Epithelial cell of esophagus (primary cell): ENCODE results near the gene TICAM2.

Experiments used
- DNase-seq: peaks from one replicate; pipeline ENCODE4 v3.0.0; 2010; ENCODE audit warnings: low read depth
- H3K4me3 ChIP-seq: 2 replicates; pipeline ENCODE4 v1.5.1; 2011; ENCODE audit warnings: mild to moderate bottlenecking, low read length, control low read depth
- TF ChIP-seq, protein P1 (sequence below): IDR thresholded peaks from 2 replicates; pipeline ENCODE4 v1.5.1; 2011; ENCODE audit warnings: low read depth, mild to moderate bottlenecking, low read length, control low read depth, inconsistent platforms; ENCODE audit not compliant: insufficient read depth; ENCODE audit errors: missing control alignments

The TICAM2 gene

DNA sequence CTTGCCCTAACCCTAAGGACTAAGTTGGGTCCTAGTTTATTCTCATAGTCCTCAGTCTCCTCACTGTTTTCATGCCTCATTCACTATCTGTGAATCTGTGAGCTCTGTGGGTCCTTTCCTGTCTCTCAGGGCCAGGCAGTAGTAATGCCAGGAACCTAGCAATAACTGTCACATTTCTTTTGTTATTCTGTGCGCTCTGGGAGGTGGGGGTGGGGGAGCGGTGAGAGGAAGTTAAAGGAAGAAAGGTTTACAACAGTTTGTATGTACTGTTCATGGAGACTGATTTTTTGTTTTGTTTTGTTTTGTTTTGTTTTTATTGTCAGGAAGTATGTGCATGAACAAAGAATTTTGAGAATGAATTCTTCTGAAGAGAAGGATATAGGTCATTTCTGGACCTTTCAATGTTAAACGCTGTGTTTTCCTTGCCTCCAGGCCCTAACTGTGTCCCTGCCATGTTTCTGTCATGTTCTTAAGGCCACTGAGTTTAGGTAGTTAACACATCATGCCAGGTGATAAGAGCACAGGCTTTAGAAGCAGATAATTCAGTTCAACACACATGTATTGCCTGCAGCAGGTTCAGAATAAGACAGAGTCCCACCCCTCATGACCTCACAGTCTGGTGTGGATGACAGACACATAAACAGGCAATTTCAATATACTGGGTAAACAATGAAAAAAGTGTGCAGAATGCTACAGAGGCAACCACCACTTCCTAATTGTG is 44.5 kb downstream of the TICAM2 start:
- TF ChIP-seq, protein P1, sequence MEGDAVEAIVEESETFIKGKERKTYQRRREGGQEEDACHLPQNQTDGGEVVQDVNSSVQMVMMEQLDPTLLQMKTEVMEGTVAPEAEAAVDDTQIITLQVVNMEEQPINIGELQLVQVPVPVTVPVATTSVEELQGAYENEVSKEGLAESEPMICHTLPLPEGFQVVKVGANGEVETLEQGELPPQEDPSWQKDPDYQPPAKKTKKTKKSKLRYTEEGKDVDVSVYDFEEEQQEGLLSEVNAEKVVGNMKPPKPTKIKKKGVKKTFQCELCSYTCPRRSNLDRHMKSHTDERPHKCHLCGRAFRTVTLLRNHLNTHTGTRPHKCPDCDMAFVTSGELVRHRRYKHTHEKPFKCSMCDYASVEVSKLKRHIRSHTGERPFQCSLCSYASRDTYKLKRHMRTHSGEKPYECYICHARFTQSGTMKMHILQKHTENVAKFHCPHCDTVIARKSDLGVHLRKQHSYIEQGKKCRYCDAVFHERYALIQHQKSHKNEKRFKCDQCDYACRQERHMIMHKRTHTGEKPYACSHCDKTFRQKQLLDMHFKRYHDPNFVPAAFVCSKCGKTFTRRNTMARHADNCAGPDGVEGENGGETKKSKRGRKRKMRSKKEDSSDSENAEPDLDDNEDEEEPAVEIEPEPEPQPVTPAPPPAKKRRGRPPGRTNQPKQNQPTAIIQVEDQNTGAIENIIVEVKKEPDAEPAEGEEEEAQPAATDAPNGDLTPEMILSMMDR = no peak
- DNase-seq = peak; percentile 41
- H3K4me3 ChIP-seq = no peak overlapping the region

DNA sequence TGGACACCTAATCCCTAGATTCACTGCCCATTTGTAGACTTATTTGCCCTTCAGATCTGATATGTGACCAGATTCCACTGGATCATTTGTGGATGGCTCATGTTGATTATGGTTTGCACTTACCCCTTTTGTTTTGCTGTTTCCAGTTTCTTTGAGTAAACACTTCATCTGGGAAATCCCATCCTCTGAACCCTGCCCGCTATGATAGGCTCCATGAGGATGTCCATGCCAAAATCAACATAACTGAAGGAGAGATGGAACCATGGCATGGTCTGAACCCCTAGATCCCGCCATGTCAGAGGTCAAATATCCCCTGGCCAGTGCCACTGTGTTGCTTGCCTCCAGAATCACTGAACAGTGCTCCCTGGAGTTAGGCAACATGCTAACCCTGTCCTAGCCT is 46.0 kb downstream of the TICAM2 start:
- no peak overlapping the region for H3K4me3 ChIP-seq
- TF ChIP-seq, protein P1 = no peak

DNA sequence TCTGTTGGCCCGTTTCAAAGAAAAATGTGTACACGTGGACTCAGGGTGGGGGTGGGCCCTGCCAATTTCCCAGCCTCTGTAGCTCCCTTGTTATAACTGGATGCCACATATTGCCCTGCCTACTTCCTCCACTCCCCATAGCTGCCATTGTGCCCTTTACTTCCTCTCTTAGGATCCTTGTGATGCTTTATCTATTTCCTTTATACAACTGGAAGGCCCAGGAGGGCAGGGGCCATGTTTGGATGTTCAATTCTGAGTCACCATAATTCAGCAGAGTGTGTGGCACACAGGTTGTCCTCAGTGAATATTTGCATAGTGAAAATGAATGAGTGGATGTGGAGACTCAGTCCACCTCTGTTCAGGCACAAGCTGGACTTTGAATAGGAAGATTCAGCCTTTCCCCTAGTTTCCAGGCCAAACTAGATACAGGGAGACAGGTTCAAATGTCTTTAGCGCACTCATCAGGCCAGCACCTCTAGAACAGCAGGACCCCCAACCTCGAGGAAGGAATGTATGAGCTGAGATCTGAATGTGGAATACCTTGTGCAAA is 47.1 kb downstream of the TICAM2 start:
- H3K4me3 ChIP-seq = no peak overlapping the region
- TF ChIP-seq, protein P1 = no peak
- no peak for DNase-seq

More for the DNA sequence above, 46.0 kb downstream of the TICAM2 start:
- DNase-seq = no peak

DNA sequence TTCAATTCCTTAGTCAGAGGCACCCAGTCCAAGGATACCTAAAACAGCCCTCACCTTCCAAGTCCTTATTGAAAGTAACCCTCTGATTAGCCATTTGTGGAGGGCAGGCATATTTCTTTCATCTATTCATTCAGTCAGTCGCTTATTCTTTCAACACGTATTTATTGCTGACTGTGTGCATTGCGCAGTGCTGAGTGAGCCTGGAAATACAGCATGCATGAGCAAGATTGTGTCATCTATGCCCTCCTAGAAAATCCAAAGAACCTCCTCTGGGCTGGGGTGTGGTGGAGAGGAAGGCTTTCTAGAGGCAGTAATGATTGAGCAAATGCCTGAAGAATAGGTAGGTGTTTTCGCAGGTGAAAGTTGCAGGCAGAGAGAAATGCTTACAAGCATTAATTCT is 49.2 kb downstream of the TICAM2 start:
- no peak overlapping the region for H3K4me3 ChIP-seq
- peak; percentile 91 for DNase-seq
- TF ChIP-seq, protein P1 = no peak

DNA sequence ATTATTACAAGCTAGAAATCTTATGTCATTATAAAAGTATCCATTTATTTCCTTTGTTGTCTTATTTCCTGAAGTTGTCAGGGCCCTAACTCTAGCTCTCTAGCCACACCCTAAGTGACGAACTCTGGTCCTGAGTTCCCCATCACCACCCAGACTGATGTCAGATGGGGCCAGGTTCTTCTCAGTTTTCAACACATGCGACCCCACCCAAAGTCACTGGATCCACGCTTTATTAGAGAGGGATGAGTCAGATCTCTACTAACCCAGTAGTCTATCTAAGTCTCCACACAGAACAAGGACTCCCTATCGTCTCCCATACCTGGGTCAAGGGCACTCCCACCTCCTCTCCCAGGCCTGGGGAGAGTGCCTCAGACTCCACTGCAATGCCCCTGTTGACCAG is 50.9 kb downstream of the TICAM2 start:
- DNase-seq = peak; percentile 85

DNA sequence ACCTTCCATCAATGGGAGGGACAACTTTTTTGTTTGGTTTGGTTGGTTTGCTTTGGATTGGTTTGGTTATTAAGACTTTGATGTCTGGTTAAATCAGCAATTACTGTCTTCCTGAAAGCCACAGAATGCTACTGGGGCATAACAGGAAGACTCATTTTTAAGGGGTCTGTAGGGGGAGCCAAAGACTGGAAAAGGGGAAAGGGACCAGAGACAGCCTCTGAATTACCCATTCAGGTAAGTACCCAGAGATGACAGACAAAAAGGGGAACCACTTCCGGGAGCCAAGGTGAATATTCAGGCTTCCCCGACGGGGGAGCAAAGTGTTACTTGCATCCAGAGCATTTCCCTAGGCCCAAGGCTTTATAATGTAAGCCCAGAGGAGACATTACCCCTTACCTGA is 53.1 kb downstream of the TICAM2 start:
- TF ChIP-seq, protein P1 = no peak
- DNase-seq = no peak
- no peak overlapping the region for H3K4me3 ChIP-seq

More for the DNA sequence above, 50.9 kb downstream of the TICAM2 start:
- TF ChIP-seq, protein P1 = no peak
- no peak overlapping the region for H3K4me3 ChIP-seq

DNA sequence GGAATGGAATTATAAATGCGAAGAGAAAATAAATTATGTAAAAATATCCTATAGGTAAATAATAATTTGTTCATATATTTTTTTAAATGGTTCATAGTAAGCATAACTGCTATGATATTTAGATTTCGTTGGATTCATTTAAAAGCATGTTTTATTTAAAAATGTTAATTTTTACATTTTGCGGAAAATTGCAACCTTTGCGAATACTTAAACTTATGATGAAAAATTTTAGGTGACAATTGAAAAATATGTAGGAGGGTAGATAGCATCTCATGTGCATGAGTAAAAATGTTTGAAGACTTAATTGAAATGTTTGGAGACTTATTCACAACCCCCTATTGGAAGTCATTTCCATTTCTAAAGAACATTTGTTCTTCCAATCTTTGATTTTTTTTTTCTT is 53.6 kb downstream of the TICAM2 start:
- TF ChIP-seq, protein P1 = no peak
- no peak overlapping the region for H3K4me3 ChIP-seq
- no peak for DNase-seq
